ENCODE results near the gene MORN3.

Gene MORN3

GRCh38 chr12:121600702-121601336, 68.6 kb downstream of the MORN3 start:
- no peak for TF ChIP-seq JUND (IDR thresholded peaks at IDR 0.05; ENCODE audit: low read depth)
- no peak for DNase-seq (ENCODE audit: low read depth in 1 of 2, low spot score in 1 of 2)
- in situ Hi-C loops (cut with HindIII; ENCODE audit: low pct_unique_long_range_greater_than_20kb, low sequenced_read_pairs) = no loop called here

Data from T47D (cell line).